GM19025 (cell line): ENCODE results near the gene GTPBP3.

Experiments used
- ATAC-seq: cut with Tn5 transposase; IDR thresholded peaks from one replicate; pipeline ENCODE4 v1.9.1; 2021; ENCODE audit warnings: mild to moderate bottlenecking, low read depth, moderate library complexity; ENCODE audit not compliant: unreplicated experiment

The GTPBP3 gene

DNA sequence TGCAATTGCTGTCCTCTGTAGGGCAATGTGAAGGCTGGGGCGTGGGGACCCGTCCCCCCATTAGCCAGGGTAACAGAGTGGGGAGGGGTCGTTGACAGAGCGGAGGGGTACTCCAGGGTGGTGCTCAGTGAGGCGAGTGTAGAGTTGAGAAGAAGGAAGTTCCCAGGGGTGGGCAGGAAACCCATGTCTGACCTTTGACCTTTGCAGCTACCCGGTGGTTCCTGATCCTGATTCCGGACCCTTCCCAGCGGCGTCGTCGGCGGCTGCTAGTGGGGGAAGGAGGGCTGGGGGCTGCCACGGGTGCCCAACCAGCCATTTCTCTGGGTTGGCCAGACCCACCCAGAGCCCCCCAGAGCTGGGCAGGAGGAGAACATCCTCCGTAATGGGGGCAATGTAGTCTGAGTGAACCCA lies 41.9 kb downstream of the GTPBP3 start:
- no peak for ATAC-seq

DNA sequence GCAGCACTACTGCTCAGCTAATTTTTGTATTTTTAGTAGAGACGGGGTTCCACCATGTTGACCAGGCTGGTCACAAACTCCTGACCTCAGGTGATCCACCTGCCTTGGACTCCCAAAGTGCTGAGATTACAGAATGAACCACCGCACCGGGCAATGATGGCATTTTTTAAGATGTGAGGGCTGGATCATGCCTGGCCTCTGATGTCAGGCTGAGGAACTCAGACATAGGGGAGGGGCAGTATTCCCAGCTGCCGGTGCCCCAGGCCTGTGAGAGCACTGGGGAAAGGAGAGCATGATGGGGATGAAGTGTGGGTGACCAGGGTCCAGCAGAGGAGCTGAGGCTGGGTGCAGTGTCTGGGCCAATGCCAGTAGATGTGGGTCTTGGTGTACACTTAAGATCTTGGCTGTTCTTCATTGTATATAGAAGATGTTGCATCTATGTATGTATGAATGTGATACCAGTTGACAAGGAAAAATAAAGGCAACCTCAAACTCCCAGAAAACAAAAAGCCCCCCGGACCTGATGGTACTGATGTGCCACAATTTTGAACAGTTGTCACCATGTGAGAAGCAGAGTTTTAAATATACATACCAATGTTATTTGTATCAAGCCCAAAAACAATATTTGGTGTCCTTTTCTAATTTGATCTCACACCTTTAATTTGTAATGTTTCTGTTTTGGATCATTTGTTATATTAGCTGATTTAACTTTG lies 43.2 kb downstream of the GTPBP3 start:
- ATAC-seq: no peak

DNA sequence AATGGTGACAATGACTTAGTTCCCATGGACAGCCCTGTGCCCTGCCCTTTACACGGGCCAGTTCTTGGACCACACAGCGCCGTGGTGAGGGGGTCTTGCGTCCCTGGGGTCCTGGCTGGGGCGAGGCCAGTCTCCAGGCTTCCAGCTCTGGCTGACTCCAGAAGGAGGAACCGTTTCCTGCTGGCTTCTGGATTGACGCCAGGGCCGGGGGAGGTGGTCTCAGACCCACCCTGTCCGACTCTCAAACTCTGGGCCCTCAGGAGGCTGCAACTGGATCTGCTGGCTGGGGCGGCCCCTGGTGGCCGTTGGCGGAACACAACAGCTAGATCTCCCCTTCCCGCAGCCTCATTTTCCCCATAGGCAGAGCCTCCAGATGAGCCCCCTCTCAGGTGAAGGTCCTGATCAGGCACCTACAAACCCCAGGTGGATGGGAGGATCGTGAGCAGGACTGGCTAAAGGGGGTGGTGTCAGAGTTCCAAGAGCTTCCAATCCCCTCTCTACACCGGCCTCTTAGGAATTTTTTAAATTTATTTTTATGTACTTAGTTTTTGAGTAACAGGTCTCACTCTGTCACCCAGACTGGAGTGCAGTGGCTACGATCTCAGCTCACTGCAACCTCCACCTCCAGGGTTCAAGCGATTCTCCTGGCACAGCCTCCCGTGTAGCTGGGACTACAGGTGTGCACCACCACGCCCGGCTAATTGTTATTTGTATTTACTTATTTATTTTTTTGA lies 48.7 kb downstream of the GTPBP3 start:
- ATAC-seq: no peak

DNA sequence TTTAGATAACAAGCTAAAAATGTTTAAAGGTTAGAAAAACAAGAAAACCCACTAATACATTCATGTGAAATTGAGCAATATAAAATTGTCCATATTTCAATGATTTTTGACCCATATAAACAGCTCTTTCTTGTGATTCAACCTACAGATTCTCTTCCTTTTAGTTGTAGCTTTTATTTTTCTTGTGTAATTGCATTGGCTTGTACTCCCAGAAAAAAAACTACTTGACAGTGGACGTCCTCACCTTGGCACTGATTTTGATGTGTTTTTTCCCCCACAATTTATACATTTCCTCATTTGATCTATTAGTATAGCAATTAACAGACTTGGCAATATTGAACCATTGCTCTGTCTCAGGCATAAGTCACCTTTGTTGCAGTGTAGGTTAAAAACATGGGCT lies 51.9 kb downstream of the GTPBP3 start:
- ATAC-seq: no peak

DNA sequence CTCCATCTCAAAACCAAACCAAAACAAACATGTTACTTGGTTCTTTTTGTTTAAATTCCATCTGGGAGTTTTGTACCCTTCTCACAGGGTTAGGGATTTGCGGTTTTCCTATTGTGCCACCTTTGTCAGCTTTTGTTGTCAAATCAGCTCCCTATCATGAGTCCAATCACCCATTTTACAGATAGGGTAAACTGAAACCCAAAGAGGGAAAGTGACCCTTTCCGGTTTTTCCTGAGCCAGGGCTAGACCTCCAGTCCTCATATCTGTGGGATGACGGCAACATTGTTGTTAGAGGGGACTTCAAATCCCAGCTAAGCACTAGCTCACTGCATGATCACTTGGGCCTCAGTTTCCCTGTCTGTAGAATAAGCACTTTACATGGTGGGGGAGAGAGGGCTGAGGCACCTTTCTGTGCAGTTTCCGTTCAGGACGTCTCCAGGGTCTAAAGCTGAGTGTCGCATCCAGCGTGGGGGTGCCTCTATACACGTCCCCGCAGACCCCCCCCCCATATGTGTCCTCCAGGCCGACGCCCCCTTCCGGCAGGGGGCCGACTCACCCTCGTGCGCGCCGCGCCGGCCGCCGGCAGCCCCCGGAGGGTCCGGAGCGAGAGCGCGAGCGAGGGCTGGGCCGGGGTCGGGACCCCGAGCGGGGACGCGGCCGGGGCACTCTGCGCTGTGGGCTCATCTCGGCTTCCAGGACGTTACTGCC lies 52.8 kb downstream of the GTPBP3 start:
- no peak for ATAC-seq

DNA sequence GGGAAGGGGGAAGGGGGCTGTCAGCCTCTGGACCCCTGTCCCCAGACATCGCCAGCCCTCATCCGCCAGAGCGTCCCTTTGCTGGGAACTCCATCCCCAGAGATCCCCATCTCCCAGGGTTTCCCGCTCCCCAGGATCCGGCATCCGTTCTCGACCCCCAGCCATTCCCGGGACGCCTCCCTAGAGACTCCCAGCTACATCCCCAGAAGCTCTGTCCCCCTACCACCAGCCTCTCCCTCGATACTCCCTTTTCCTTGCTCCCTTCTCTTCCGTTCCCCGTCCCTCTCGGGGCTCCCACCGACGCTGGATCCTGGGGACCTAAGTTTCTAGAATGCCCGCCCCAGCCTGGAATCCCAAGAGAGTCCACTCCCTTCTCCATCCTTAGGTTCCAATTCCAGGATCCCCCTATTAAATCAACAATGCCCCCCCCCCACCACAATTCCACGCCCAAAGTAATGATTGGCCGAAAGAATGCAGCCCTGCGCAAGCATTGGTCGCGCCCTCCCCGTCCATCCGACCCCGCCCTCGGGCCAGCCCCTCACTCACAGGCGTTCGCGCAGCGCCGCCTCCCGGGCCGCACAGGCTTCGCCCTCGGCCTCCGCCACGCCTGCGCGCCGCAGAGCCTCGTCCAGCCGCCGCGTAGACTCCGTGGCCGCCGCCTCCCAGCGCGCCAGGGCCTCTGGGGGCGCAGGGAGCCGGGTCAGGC lies 53.5 kb downstream of the GTPBP3 start:
- ATAC-seq: peak; percentile 88

DNA sequence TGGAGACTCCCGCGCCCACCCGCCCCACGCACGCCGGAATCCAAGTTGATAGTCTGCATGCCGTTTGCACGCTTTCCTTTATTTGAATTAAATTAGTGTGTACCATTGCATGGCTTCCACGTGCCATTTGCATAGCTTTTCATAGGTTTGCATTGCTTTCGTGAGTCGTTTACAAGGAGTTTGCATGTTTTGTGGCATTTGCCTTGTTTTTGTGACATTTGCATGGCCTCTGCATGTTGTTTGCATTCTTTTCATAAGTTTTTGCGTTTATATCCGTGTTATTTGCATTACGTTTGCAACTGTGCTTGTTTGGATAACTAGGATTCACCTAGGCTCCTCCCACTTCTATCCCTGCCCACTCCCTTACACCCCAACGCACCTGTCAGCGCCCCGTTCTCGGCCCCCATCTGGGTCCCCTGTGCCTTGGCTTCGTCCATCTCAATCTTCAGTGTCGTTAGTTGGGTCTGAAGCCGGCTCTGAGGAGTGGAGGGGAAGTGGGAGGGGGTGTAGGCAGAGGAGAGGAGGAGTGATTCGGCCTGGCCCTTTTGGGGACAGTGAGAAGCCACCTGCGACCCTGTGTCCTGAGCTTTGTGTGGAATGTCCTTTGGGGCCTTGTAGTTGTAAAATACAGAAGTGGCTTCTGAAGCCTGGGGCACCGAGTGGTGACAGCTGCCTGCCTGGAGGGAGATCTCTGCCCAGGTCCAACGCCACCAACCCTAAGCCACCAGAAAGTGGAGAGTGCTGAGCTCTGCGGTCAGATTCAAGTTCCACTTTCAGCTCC lies 54.2 kb downstream of the GTPBP3 start:
- ATAC-seq: no peak
